T1000 (cell line): ENCODE results near the gene KAZALD1.

ENCODE experiments used
- DNase-seq: peaks from one replicate; lab custom pipeline; 2025; ENCODE audit warnings: mixed read lengths; lab: John Stamatoyannopoulos, UW

KAZALD1 gene

GRCh38 chr10:101066896-101067355 is 5.1 kb downstream of the KAZALD1 start:
- no peak for DNase-seq

DNA sequence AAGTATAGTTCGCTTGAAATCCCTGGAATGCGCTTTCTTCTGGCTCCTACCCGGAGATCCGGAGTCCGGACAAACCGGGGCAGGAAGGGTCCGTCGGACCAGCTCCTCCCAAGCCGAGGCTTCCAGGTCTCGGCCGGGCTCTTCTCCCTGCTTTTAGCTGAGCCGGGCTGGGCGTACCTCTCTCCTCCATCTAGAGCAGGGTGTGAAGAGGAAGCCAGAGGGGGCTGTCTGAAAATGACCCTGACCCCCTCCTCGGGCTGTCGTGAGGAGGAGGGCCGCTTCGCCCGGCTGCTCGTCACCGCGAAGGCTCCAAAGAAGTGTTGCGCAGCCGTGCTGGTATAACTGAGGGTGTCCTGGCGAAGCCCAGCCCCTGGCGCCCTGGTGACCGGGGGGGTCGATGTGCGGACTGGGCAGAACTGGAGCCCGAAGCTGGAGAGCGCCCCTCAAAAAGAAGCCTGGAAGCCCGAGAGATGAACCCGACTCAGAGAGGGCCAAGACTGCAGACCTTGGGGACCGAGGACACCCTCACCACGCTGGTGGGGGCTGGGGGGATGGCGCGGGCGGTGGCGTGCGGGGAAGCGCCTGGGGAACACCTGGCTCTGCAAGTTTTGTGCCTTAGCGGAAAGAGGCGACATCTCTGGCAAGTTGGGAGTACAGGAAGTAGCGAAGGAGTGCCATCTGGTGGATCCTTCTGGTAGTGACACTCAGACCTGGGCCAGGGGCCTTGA is 5.7 kb downstream of the KAZALD1 start:
- peak; percentile 54 for DNase-seq

GRCh38 chr10:101069441-101069840 is 7.7 kb downstream of the KAZALD1 start:
- no peak for DNase-seq

- DNase-seq = no peak
These were observed 8.3 kb downstream of the KAZALD1 start for GRCh38 chr10:101070098-101070497.

- no peak for DNase-seq
These were observed 9.6 kb downstream of the KAZALD1 start for GRCh38 chr10:101071267-101071884.

GRCh38 chr10:101071885-101072433 is 10.2 kb downstream of the KAZALD1 start:
- no peak for DNase-seq

DNA sequence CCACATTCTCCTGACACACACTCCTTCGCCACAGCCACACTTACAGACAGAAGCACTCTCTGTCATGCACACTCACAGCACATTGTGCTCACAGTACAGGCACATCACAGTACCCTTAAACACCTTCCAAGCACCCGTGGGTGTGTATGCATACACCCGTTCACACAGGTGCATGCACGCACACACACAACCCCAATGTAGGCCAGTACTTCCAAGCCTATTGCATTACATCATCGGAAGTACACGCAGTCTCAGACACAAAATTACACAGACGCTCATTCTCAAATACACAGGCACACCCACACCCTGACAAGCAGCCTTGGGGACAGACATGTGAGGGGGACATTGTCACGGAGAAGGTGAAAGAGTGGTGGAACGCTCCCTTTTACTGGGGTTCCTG is 11.1 kb downstream of the KAZALD1 start:
- DNase-seq = no peak

DNA sequence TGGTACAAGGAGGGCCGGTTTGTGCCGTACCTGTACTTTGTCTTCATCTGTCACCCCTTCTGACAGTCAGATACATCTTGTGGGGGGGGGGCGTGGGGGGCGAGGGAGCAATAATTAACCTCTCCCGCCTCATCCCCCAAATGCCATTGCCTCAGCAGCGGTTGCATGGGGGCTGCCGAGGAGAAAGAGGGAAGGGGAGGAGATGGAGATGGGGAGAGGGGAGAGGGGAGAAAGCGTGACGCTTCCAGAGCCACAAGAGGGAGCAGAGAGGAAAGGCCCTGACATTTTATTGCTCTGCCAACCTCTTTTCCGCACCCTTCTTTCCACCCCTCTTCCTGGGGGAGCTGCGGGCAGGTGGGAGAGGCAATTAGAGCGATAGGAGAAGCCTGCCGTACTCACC is 11.8 kb downstream of the KAZALD1 start:
- DNase-seq = no peak

- no peak for DNase-seq
These were observed 14.0 kb downstream of the KAZALD1 start for GRCh38 chr10:101075775-101076174.

- DNase-seq = no peak
These were observed 14.8 kb downstream of the KAZALD1 start for GRCh38 chr10:101076630-101077029.

DNA sequence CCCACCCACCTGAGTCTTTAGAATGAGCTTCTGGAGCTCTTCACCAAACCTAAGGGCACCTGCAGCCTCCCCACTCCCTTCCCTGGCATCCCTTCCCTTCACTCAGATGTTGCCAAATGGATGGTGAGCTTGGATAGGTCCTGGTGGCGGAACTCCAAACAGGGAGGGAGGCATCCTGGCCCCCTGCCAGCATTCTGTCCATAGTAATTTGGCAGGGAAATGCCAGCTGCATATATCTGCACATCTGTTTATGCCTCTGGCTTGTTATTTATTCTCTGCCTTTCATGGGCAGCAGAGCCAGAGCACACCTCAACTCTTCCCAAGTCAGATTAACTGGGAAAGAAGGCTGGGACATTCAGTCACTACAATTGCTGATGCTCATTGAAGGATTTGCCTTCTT is 18.1 kb downstream of the KAZALD1 start:
- DNase-seq = no peak

GRCh38 chr10:101080933-101081931 is 19.4 kb downstream of the KAZALD1 start:
- no peak for DNase-seq

- no peak for DNase-seq
These were observed 24.1 kb downstream of the KAZALD1 start for GRCh38 chr10:101085846-101086245.

GRCh38 chr10:101087376-101087775 is 25.6 kb downstream of the KAZALD1 start:
- no peak for DNase-seq

DNA sequence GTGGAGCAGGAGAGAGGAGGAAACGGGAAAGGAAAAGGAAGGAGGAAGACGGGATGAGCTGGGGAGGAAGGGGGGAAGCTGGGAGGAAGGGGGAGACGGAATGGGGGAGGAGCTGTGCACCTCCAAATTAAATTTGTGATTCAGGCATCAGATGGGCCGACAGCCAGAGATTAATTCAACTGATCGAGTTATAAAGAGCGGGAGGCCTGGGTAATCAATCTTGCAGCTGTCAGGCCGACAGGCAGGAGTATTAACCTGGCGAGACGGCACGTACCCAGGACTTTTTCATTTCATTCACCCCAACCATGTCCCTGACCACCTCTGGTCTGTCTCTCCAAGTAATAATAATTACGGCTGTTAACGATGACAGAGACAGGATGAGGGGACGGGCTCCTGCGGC is 26.2 kb downstream of the KAZALD1 start:
- no peak for DNase-seq

- no peak for DNase-seq
These were observed 27.9 kb downstream of the KAZALD1 start for GRCh38 chr10:101089520-101090299.

DNA sequence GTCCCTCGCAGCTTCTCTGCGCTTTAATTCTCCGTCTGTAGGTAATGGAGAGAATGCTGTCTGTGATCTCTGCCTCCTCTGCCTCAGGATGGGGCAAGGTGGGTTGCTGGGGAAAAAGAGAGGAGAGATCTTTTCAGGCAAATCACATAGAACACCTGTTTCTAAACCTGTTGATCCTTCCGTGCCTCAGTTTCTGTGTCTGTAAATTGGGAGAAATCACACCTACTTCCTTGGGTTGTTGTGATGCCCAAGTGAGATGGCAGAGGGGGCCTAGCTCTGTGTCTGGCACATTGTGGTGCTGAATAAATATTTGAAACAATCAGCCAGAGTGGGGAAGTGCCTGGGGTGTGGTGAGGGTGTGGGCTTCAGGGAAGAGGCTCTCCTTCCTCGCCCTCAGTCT is 28.8 kb downstream of the KAZALD1 start:
- DNase-seq = no peak

DNA sequence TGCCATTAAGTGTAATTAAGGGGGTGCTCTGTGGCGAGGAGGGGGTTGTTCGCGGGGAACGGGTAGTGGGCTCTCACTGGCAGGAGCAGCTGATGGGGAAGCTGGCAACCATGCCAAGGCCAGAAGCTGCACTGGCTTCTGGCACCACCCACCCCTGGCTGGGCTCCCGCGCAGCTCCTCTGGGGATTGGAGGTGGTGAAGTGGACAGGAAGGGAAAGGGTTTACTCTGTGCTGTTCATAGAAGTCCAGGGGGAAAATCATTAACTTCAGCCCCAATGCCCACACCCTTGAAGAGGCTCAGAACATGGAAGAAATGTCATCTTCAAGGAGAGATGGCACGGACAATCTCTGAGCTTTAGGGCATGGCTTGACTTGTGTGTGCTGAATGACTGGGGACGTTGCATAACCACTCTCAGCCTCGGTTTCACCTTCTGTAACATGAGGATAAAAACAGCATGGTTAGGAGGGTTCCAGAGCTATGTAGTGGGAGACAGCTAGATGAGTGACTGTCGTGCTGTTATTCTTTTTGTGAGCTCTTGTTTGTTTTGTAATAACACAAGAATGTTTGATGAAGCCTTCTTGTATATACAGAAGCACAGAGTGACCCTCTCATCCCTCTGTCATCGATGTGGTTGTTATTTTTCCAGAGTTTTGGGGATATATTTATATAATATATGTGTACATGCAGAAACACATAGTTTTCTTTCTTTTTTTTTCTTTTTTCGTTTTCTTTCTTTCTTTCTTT is 29.9 kb downstream of the KAZALD1 start:
- DNase-seq = no peak

- DNase-seq = no peak
These were observed 31.1 kb downstream of the KAZALD1 start for GRCh38 chr10:101092881-101093354.

- no peak for DNase-seq
These were observed 32.5 kb downstream of the KAZALD1 start for GRCh38 chr10:101094121-101094879.
